ENCODE measurements around the gene DMBT1.

Gene DMBT1

GRCh38 chr10:122640921-122641320 lies 80.4 kb downstream of the DMBT1 start:
- no peak for TF ChIP-seq EZH2phosphoT487 (IDR thresholded peaks at IDR 0.05; ENCODE audit: low read depth)
- TF ChIP-seq, protein P1, sequence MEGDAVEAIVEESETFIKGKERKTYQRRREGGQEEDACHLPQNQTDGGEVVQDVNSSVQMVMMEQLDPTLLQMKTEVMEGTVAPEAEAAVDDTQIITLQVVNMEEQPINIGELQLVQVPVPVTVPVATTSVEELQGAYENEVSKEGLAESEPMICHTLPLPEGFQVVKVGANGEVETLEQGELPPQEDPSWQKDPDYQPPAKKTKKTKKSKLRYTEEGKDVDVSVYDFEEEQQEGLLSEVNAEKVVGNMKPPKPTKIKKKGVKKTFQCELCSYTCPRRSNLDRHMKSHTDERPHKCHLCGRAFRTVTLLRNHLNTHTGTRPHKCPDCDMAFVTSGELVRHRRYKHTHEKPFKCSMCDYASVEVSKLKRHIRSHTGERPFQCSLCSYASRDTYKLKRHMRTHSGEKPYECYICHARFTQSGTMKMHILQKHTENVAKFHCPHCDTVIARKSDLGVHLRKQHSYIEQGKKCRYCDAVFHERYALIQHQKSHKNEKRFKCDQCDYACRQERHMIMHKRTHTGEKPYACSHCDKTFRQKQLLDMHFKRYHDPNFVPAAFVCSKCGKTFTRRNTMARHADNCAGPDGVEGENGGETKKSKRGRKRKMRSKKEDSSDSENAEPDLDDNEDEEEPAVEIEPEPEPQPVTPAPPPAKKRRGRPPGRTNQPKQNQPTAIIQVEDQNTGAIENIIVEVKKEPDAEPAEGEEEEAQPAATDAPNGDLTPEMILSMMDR (IDR thresholded peaks at IDR 0.05; ENCODE audit: low read depth, low read length): no peak
- Histone ChIP-seq H3K79me2 (ENCODE audit: low read length) (no peaks in the 10 kb centered on the region), H3K27me3 (ENCODE audit: low read depth, low read length) (no peaks in the 10 kb centered on the region), H3K27ac (ENCODE audit: low read length) (no peak overlapping the region), H2AFZ (ENCODE audit: low read depth, low read length) (no peak overlapping the region), H4K20me1 (ENCODE audit: insufficient read depth, low read length) (no peaks in the 10 kb centered on the region), H3K36me3 (replicated peaks; ENCODE audit: low read depth, low read length) (no peaks in the 10 kb centered on the region), H3K9ac (ENCODE audit: low read length) (no peak overlapping the region), H3K9me3 (ENCODE audit: insufficient read depth, low read length) (no peaks in the 10 kb centered on the region), H3K4me1 (ENCODE audit: low read length) (no peaks in the 10 kb centered on the region), H3K4me2 (ENCODE audit: low read length) (no peak overlapping the region), H3K4me3 (ENCODE audit: low read length) (no peak overlapping the region)

GRCh38 chr10:122642726-122643605 lies 82.4 kb downstream of the DMBT1 start:
- TF ChIP-seq, protein P1 (IDR thresholded peaks at IDR 0.05; ENCODE audit: low read depth, low read length): no peak
- Histone ChIP-seq H3K27me3 (ENCODE audit: low read depth, low read length) (peaks cover 4% of the 10 kb centered on the region; the same call in 1 of the 2 replicates), H3K79me2 (ENCODE audit: low read length) (no peaks in the 10 kb centered on the region), H2AFZ (ENCODE audit: low read depth, low read length) (no peak overlapping the region), H3K4me3 (ENCODE audit: low read length) (no peak overlapping the region), H3K36me3 (replicated peaks; ENCODE audit: low read depth, low read length) (no peaks in the 10 kb centered on the region), H3K4me2 (ENCODE audit: low read length) (no peak overlapping the region), H3K9me3 (ENCODE audit: insufficient read depth, low read length) (no peaks in the 10 kb centered on the region), H3K4me1 (ENCODE audit: low read length) (no peaks in the 10 kb centered on the region), H4K20me1 (ENCODE audit: insufficient read depth, low read length) (no peaks in the 10 kb centered on the region), H3K9ac (ENCODE audit: low read length) (no peak overlapping the region), H3K27ac (ENCODE audit: low read length) (no peak overlapping the region)

DNA sequence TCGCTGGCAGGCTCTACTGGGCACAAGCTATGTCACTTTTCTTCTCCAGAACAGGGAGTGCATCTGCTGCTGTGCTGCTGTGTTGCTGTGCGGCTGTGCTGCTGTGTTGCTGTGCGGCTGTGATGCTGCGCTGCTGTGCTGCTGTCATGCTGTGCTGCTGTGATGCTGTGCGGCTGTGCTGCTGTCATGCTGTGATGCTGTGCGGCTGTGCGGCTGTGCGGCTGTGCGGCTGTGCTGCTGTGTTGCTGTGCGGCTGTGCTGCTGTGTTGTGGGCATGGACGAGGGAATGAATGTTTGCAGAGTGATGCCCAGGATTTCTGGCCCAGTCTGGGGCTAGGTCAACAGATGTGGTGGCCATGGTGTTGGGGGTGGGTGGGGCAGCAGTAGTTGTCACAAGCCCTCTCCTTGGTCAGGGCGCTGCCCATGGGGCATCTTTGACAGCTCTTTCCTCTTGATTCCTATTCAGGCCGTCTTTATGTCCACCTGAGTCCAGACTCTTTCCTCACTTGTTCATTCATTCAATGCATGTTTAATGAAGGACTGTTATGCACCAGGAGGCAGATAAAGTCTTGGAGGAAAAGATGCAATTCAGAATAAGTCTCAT lies 83.5 kb downstream of the DMBT1 start:
- TF ChIP-seq EZH2phosphoT487 (IDR thresholded peaks at IDR 0.05; ENCODE audit: low read depth): no peak
- TF ChIP-seq, protein P1 (IDR thresholded peaks at IDR 0.05; ENCODE audit: low read depth, low read length): no peak
- Histone ChIP-seq H3K4me3 (ENCODE audit: low read length) (no peak overlapping the region), H3K9me3 (ENCODE audit: insufficient read depth, low read length) (no peaks in the 10 kb centered on the region), H3K4me2 (ENCODE audit: low read length) (no peak overlapping the region), H3K79me2 (ENCODE audit: low read length) (no peaks in the 10 kb centered on the region), H3K27me3 (ENCODE audit: low read depth, low read length) (peaks cover 4% of the 10 kb centered on the region; the same call in 1 of the 2 replicates), H4K20me1 (ENCODE audit: insufficient read depth, low read length) (no peaks in the 10 kb centered on the region), H3K9ac (ENCODE audit: low read length) (no peak overlapping the region), H2AFZ (ENCODE audit: low read depth, low read length) (no peak overlapping the region), H3K36me3 (replicated peaks; ENCODE audit: low read depth, low read length) (no peaks in the 10 kb centered on the region), H3K4me1 (ENCODE audit: low read length) (no peaks in the 10 kb centered on the region), H3K27ac (ENCODE audit: low read length) (no peak overlapping the region)

Measured in OCI-LY3 (cell line).